ENCODE measurements around the gene LYPD3. TPM values are rescaled to one million over a fixed set of nuclear protein-coding genes. Genes with fewer than 3 reads are reported as not detected.
"Not testable (repeated sequence)": the region's sequence is repeated elsewhere in the genome, so short reads cannot be mapped to it uniquely, and the experiment has no call there.

Gene LYPD3
- total RNA-seq, result under 1 TPM; 0.42 to 0.59 TPM

GRCh38 chr19:43465468-43466120 is at the start of gene LYPD3:
LYPD3 (minus strand) TSS chr19:43465608; CDS start chr19:43465571, 37 bp downstream.
- Histone ChIP-seq H3K36me3 (no peaks in the 10 kb centered on the region), H3K9me3 (no peaks in the 10 kb centered on the region), H3K27me3 (no peaks in the 10 kb centered on the region), H3K4me3 (peak within 1 kb of the TSS; percentile 54), H3K27ac (no peak within 1 kb of the TSS), H3K9ac (ENCODE audit: low read depth in 2 of 2, low read length in 2 of 2) (peak within 1 kb of the TSS; percentile 27 to 63), H3K4me1 (peaks cover 4% of the 10 kb centered on the region)
- intact Hi-C loops (cut with DNase I), result no loop called here
- TF ChIP-seq, protein P1, sequence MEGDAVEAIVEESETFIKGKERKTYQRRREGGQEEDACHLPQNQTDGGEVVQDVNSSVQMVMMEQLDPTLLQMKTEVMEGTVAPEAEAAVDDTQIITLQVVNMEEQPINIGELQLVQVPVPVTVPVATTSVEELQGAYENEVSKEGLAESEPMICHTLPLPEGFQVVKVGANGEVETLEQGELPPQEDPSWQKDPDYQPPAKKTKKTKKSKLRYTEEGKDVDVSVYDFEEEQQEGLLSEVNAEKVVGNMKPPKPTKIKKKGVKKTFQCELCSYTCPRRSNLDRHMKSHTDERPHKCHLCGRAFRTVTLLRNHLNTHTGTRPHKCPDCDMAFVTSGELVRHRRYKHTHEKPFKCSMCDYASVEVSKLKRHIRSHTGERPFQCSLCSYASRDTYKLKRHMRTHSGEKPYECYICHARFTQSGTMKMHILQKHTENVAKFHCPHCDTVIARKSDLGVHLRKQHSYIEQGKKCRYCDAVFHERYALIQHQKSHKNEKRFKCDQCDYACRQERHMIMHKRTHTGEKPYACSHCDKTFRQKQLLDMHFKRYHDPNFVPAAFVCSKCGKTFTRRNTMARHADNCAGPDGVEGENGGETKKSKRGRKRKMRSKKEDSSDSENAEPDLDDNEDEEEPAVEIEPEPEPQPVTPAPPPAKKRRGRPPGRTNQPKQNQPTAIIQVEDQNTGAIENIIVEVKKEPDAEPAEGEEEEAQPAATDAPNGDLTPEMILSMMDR (IDR thresholded peaks at IDR 0.05), result no peak
- DNase-seq, result peak; percentile 53

DNA sequence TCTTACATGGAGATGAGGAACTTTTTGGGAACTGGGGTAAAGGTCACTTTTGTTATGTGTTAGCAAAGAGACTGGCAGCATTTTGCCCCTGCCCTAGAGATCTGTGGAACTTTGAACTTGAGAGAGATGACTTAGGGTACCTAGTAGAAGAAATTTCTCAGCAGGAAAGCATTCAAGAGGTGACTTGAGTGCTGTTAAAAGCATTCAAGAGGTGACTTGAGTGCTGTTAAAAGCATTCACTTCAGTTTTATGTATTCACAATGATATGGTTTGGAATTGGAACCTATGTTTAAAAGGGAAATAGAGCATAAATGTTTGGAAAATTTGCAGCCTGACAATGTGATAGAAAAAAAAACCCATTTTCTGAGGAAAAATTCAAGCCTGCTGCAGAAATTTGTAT is 47.0 kb upstream of the LYPD3 start:
- H3K4me3 ChIP-seq; intact Hi-C loops (cut with DNase I); H3K4me1 ChIP-seq; H3K9ac ChIP-seq (ENCODE audit: low read depth in 2 of 2, low read length in 2 of 2); DNase-seq; H3K27ac ChIP-seq; H3K9me3 ChIP-seq; H3K27me3 ChIP-seq: not testable (repeated sequence)
- H3K36me3 ChIP-seq, result peaks cover 15% of the 10 kb centered on the region

DNA sequence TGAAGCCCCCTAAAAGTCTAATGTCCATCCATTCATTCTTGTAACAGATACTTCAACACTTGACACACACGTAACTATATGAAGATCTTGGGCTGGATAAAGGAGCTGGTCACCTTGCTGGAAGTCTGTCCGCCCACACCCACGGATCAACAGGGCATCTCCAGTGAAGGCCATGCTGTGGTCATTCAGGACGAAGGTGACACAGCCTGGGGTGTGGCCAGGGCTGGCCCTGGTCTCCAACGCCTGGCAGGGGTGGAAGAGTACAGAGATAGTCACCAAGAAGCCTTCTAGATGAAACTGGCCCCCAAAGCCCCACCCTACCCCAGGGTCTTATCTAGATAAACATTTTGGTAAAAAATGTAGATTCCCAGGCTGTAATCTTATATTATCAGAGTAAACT is 45.9 kb upstream of the LYPD3 start:
- DNase-seq, result no peak
- TF ChIP-seq, protein P1 (IDR thresholded peaks at IDR 0.05), result no peak
- Histone ChIP-seq H3K4me3 (no peak overlapping the region), H3K9me3 (no peaks in the 10 kb centered on the region), H3K36me3 (peaks cover 15% of the 10 kb centered on the region), H3K27ac (no peak overlapping the region), H3K4me1 (no peaks in the 10 kb centered on the region), H3K9ac (ENCODE audit: low read depth in 2 of 2, low read length in 2 of 2) (no peak overlapping the region), H3K27me3 (no peaks in the 10 kb centered on the region)
- intact Hi-C loops (cut with DNase I), result no loop called here

DNA sequence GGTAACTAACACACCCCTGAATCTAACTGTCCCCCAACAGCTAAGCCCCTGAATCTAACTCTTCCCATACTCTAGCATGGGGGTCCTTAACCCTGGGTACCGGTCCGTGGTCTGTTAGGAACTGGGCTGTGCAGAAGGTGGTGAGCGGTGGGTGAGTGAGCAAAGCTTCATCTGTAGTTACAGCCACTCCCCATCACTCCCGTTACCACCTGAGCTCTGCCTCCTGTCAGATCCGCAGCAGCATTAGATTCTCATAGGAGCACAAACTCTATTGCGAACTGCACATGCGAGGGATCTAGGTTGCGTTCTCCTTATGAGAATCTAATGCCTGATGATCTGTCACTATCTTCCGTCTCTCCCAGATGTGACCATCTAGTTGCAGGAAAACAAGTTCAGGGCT is 45.3 kb upstream of the LYPD3 start:
- Histone ChIP-seq H3K36me3 (peaks cover 15% of the 10 kb centered on the region), H3K27ac (no peak overlapping the region), H3K27me3 (no peaks in the 10 kb centered on the region), H3K4me1 (no peaks in the 10 kb centered on the region), H3K9me3 (no peaks in the 10 kb centered on the region), H3K4me3 (no peak overlapping the region), H3K9ac (ENCODE audit: low read depth in 2 of 2, low read length in 2 of 2) (no peak overlapping the region)
- TF ChIP-seq, protein P1 (IDR thresholded peaks at IDR 0.05), result no peak
- DNase-seq, result no peak
- intact Hi-C loops (cut with DNase I), result no loop called here

- TF ChIP-seq, protein P1 (IDR thresholded peaks at IDR 0.05), result no peak
- Histone ChIP-seq H3K9ac (ENCODE audit: low read depth in 2 of 2, low read length in 2 of 2) (no peak overlapping the region), H3K4me1 (peaks cover 5% of the 10 kb centered on the region), H3K27ac (no peak overlapping the region), H3K27me3 (no peaks in the 10 kb centered on the region), H3K4me3 (no peak overlapping the region), H3K36me3 (peaks cover 15% of the 10 kb centered on the region), H3K9me3 (no peaks in the 10 kb centered on the region)
- no peak for DNase-seq
- intact Hi-C loops (cut with DNase I), result no loop called here
These were observed 42.5 kb upstream of the LYPD3 start for GRCh38 chr19:43507880-43508279.

GRCh38 chr19:43506629-43507028 is 41.2 kb upstream of the LYPD3 start:
- H3K36me3 ChIP-seq, result peaks cover 15% of the 10 kb centered on the region
- no peak overlapping the region for H3K4me3 ChIP-seq
- TF ChIP-seq, protein P1 (IDR thresholded peaks at IDR 0.05), result no peak
- no peaks in the 10 kb centered on the region for H3K27me3 ChIP-seq
- intact Hi-C loops (cut with DNase I), result no loop called here
- DNase-seq, result no peak
- no peak overlapping the region for H3K9ac ChIP-seq (ENCODE audit: low read depth in 2 of 2, low read length in 2 of 2)
- H3K27ac ChIP-seq, result no peak overlapping the region
- peaks cover 5% of the 10 kb centered on the region for H3K4me1 ChIP-seq
- no peaks in the 10 kb centered on the region for H3K9me3 ChIP-seq
